Measurements from ENCODE around the gene RBL2. TPM values are rescaled to one million over a fixed set of nuclear protein-coding genes. Genes with fewer than 3 reads are reported as not detected.

The RBL2 gene
- total and polyA plus RNA-seq, 2 of the 13 experiments (the other 11 are each of a cell fraction or from before 2014, with no cell fraction given): 41.2 to 60.9 TPM

DNA sequence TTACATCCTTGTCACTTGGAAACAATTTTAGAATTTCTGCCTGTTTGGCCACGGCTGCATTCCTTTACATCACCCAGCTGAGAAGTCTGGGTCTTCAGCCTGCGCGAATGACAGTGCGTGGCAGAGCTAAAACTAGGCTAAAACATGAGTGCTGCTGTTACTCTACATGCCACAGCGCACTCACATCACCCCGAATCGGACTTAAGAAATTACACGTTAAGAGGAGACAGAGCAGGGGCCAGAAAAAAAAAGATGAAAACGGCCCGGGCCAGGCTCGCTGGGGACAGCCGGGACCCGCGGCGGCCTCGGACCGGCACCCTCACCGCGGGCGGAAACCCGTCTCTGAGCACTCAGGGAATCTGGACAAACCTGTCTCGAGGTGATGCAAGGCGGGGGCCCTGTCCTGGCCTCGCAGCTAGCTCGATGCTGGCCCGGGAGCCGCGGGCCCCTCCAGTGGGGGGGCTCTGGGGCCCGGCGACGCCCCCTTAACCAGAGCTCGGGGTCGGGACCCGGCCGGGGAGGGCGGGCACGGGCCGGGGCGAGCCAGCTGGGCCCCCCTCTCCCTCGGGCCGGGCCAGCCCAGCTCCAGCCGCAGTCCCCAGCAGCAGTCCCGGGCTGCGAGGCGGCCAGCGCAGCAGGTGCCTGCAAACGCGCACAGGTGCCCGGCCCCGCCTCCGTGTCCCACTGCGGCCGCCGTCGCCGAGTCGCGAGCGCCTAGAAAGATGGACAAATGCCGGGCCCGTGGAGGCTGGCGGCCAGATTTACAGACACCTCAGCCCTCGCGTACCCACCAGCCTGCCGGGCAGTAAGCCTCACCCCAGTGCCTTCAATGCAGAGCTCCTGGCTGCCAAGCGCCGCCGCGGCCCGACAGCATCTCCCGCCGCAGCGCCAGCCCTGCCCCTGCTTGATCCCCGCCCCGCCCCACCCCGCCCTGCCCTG, 68.3 kb downstream of the RBL2 start, which contains the start of gene AKTIP (continued):
- TF ChIP-seq RXRA (CRISPR knock-in tag; IDR thresholded peaks at IDR 0.05): no peak
- TF ChIP-seq ZFP37 (CRISPR knock-in tag; IDR thresholded peaks at IDR 0.05; ENCODE audit: borderline replicate concordance): no peak
- TF ChIP-seq, protein P1, sequence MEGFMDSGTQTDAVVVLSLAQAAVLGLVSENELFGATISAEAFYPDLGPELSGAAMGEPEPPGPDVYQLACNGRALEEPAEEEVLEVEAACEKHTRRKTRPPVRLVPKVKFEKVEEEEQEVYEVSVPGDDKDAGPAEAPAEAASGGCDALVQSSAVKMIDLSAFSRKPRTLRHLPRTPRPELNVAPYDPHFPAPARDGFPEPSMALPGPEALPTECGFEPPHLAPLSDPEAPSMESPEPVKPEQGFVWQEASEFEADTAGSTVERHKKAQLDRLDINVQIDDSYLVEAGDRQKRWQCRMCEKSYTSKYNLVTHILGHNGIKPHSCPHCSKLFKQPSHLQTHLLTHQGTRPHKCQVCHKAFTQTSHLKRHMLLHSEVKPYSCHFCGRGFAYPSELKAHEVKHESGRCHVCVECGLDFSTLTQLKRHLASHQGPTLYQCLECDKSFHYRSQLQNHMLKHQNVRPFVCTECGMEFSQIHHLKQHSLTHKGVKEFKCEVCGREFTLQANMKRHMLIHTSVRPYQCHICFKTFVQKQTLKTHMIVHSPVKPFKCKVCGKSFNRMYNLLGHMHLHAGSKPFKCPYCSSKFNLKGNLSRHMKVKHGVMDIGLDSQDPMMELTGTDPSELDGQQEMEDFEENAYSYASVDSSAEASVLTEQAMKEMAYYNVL (CRISPR knock-in tag; IDR thresholded peaks at IDR 0.05; ENCODE audit: borderline replicate concordance): no peak
- TF ChIP-seq RXRB (CRISPR knock-in tag; IDR thresholded peaks at IDR 0.05; ENCODE audit: borderline replicate concordance): no peak
- no peak for TF ChIP-seq PHF8 (CRISPR knock-in tag; IDR thresholded peaks at IDR 0.05)
- TF ChIP-seq STAT5B (CRISPR knock-in tag; IDR thresholded peaks at IDR 0.05): no peak
- no peak for TF ChIP-seq SCMH1 (CRISPR knock-in tag; IDR thresholded peaks at IDR 0.05; ENCODE audit: borderline replicate concordance)
- no peak for TF ChIP-seq RARA (CRISPR knock-in tag; IDR thresholded peaks at IDR 0.05)
- no peak; the same call in 1 of the 2 replicates for TF ChIP-seq KDM4B (CRISPR knock-in tag; IDR thresholded peaks at IDR 0.05)
- TF ChIP-seq, protein P2, sequence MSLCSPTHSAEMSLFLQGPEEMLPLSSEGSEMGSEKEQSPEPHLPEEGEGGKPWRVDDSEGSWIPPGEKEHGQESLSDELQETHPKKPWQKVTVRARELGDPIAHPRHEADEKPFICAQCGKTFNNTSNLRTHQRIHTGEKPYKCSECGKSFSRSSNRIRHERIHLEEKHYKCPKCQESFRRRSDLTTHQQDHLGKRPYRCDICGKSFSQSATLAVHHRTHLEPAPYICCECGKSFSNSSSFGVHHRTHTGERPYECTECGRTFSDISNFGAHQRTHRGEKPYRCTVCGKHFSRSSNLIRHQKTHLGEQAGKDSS (CRISPR knock-in tag; IDR thresholded peaks at IDR 0.05; ENCODE audit: borderline replicate concordance, low read depth): peak; percentile 17; the same call in 1 of the 2 replicates
- peak; percentile 19; the same call in 1 of the 2 replicates for TF ChIP-seq HIVEP1 (CRISPR knock-in tag; IDR thresholded peaks at IDR 0.05)
- no peak for TF ChIP-seq ATM (IDR thresholded peaks at IDR 0.05; ENCODE audit: borderline replicate concordance)
- TF ChIP-seq ZNF431 (CRISPR knock-in tag; IDR thresholded peaks at IDR 0.05; ENCODE audit: borderline replicate concordance, low read depth): peak; percentile 44; the same call in 1 of the 2 replicates
- TF ChIP-seq SP4 (CRISPR knock-in tag; IDR thresholded peaks at IDR 0.05): no peak
- TF ChIP-seq JUNB (CRISPR knock-in tag; IDR thresholded peaks at IDR 0.05; ENCODE audit: borderline replicate concordance): no peak
- TF ChIP-seq, protein P3, sequence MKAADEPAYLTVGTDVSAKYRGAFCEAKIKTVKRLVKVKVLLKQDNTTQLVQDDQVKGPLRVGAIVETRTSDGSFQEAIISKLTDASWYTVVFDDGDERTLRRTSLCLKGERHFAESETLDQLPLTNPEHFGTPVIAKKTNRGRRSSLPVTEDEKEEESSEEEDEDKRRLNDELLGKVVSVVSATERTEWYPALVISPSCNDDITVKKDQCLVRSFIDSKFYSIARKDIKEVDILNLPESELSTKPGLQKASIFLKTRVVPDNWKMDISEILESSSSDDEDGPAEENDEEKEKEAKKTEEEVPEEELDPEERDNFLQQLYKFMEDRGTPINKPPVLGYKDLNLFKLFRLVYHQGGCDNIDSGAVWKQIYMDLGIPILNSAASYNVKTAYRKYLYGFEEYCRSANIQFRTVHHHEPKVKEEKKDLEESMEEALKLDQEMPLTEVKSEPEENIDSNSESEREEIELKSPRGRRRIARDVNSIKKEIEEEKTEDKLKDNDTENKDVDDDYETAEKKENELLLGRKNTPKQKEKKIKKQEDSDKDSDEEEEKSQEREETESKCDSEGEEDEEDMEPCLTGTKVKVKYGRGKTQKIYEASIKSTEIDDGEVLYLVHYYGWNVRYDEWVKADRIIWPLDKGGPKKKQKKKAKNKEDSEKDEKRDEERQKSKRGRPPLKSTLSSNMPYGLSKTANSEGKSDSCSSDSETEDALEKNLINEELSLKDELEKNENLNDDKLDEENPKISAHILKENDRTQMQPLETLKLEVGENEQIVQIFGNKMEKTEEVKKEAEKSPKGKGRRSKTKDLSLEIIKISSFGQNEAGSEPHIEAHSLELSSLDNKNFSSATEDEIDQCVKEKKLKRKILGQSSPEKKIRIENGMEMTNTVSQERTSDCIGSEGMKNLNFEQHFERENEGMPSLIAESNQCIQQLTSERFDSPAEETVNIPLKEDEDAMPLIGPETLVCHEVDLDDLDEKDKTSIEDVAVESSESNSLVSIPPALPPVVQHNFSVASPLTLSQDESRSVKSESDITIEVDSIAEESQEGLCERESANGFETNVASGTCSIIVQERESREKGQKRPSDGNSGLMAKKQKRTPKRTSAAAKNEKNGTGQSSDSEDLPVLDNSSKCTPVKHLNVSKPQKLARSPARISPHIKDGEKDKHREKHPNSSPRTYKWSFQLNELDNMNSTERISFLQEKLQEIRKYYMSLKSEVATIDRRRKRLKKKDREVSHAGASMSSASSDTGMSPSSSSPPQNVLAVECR (CRISPR knock-in tag; IDR thresholded peaks at IDR 0.05; ENCODE audit: borderline replicate concordance): peak; percentile 67; the same call in 1 of the 2 replicates
- no peak for TF ChIP-seq HNRNPUL1 (IDR thresholded peaks at IDR 0.05; ENCODE audit: low read depth, low read length)
- no peak for TF ChIP-seq ZNF264 (CRISPR knock-in tag; IDR thresholded peaks at IDR 0.05)
- TF ChIP-seq ZNF660 (CRISPR knock-in tag; IDR thresholded peaks at IDR 0.05; ENCODE audit: borderline replicate concordance, low read depth): no peak
- TF ChIP-seq ATF1 (CRISPR knock-in tag; IDR thresholded peaks at IDR 0.05): no peak
- TF ChIP-seq ZBTB8A (CRISPR knock-in tag; IDR thresholded peaks at IDR 0.05; ENCODE audit: borderline replicate concordance, low read depth): peak; percentile 61; the same call in 1 of the 2 replicates
- TF ChIP-seq DR1 (CRISPR knock-in tag; IDR thresholded peaks at IDR 0.05): no peak
- no peak for TF ChIP-seq HCFC1 (IDR thresholded peaks at IDR 0.05; ENCODE audit: low read depth, low read length)
- no peak for TF ChIP-seq MED13 (CRISPR knock-in tag; IDR thresholded peaks at IDR 0.05)

All from HepG2 (cell line).